Stomach (tissue), 4 donors: ENCODE results near the gene ARL4D.

Experiments used
- EP300 ChIP-seq: sonication (generic); formaldehyde crosslinking; IDR thresholded peaks from one replicate; pipeline ENCODE4 v1.6.1; 2017; ENCODE audit warnings: antibody characterized with exemption
- POLR2A ChIP-seq, 4 donors: fragments of 450-650 bp; IDR thresholded peaks; one replicate each; pipeline ENCODE4 v1.6.1; 2016; ENCODE audit warnings: antibody characterized with exemption in 4 of 4, control low read depth in 2 of 4, mild to moderate bottlenecking in 1 of 4, moderate library complexity in 1 of 4
- POLR2AphosphoS5 ChIP-seq, 3 donors: sonication (generic); formaldehyde crosslinking; IDR thresholded peaks; one replicate each; pipeline ENCODE4 v1.6.1; 2016; ENCODE audit warnings: antibody characterized with exemption in 3 of 3
- TF ChIP-seq, protein P1 (sequence below), 7 experiments: fragments of 450-650 bp in 4 of 7; fragments of 200-600 bp in 3 of 7; sonication (generic) in 3 of 7; IDR thresholded peaks; one replicate each; pipeline ENCODE4 v1.5.1; 2016 to 2019; ENCODE audit warnings: antibody characterized with exemption in 7 of 7, control low read depth in 2 of 7, mild to moderate bottlenecking in 1 of 7

DNA sequence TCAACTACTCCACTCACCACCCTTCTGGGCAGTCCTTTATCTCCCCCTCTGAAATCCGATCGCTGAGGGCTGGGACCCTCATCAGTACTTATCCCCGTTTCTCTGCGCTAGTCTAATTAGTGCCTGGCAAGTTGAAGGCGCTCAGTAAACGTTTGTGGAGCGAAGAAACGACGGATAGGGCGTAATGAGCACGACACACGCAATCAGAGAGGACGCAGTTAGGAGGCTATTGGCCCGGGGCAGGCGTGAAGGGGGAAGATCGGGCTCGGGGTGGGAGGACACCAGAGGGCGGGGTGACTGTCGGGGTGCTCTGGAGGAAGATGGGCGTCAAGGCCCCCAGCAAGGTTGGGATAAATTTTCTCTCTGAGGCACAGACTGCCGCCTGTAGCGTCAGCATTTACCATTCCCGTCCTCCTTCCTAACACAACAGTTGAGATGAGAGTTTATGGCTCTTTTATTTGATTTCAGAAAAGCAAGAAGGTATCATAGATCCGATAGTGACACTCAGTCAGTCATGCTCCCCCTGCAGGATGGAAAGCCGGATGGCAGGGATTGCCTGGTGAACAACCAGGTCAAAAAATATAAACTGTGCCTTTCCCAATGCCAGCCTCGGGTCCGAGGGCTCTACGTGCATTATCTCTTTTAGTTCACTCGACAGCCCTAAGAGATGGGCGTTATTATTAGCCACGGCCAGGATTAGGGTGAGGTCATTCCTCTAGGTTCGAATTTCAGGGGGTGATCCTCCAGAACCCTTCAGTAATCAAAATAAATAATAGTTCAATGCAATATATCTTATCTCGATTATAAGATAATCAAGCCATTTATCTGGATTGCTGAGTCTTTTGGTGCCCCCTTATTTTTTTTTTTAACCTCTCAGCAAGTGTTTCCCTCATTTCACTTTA is 9.5 kb upstream of the ARL4D start:
- TF ChIP-seq, protein P1, sequence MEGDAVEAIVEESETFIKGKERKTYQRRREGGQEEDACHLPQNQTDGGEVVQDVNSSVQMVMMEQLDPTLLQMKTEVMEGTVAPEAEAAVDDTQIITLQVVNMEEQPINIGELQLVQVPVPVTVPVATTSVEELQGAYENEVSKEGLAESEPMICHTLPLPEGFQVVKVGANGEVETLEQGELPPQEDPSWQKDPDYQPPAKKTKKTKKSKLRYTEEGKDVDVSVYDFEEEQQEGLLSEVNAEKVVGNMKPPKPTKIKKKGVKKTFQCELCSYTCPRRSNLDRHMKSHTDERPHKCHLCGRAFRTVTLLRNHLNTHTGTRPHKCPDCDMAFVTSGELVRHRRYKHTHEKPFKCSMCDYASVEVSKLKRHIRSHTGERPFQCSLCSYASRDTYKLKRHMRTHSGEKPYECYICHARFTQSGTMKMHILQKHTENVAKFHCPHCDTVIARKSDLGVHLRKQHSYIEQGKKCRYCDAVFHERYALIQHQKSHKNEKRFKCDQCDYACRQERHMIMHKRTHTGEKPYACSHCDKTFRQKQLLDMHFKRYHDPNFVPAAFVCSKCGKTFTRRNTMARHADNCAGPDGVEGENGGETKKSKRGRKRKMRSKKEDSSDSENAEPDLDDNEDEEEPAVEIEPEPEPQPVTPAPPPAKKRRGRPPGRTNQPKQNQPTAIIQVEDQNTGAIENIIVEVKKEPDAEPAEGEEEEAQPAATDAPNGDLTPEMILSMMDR (IDR thresholded peaks at IDR 0.05): peak in 6 of 7 experiments; percentile 24 to 84 (median 74)
- TF ChIP-seq POLR2A (IDR thresholded peaks at IDR 0.05) (no peak), POLR2AphosphoS5 (IDR thresholded peaks at IDR 0.05) (peak; percentile 67 to 84 (median 71)), EP300 (no peak)
